ENCODE data around the gene SCN5A. TPM values are rescaled to one million over a fixed set of nuclear protein-coding genes. Genes with fewer than 3 reads are reported as not detected.

SCN5A gene
- total and polyA plus RNA-seq, 9 donors: 1.9 to 4.8 (median 4.3) TPM

DNA sequence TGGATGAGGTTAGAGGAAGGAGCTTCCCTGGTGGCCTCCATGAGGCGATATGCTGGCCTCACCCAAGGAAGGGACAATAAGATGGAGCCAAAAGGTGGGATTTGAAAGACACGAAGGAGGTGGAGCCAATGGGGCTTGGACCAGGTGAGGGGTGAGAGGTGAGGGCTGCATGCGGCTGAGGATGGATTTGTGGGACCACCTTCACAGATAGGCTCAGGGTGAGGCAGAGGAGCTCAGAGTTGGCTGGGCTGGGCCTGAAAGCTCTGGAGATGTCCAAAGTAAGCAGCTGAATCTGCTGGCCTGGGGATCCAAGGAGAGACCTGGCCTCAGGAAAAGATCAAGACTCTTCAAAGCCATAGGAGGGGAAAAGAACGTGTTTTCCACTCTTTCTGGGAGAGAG is 103.5 kb downstream of the SCN5A start:
- Histone ChIP-seq H3K36me3 (ENCODE audit: control insufficient read depth, insufficient read depth, low read length) (no peaks in the 10 kb centered on the region), H3K27me3 (ENCODE audit: control insufficient read depth, insufficient read depth, low read length) (no peaks in the 10 kb centered on the region), H3K9me3 (replicated peaks; ENCODE audit: control insufficient read depth, low read depth, low read length) (no peaks in the 10 kb centered on the region), H3K4me1 (ENCODE audit: control insufficient read depth, insufficient read depth, low read length) (peaks cover 47% of the 10 kb centered on the region), H3K4me3 (ENCODE audit: low read length) (no peak overlapping the region), H3K27ac (ENCODE audit: low read length) (no peak overlapping the region)
- 79% methylated on average over 4 of the region's 4 CpGs for WGBS (ENCODE audit: insufficient coverage)
- no peak for DNase-seq

DNA sequence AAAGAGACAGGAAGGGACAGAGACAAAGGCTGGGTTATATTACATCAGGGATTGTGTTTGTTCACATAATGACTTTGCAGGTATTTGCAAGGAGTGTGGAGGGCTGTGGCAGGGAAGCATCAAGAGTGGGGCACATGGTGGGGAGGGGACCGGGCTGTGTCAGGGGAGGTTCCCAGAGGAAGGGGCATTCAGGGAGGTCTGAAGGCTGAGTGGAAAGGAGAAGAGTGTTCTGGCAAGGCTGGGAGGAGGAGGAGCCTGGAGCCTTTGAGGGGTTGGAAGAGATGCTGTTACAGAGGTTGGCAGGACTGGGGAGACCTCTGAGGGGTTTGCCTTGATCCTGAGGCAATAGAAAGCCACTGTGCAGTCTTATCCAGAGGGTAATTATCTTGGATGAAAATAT is 103.9 kb downstream of the SCN5A start:
- no peak for DNase-seq
- H3K9me3 ChIP-seq (replicated peaks; ENCODE audit: control insufficient read depth, low read depth, low read length): no peaks in the 10 kb centered on the region
- no peaks in the 10 kb centered on the region for H3K27me3 ChIP-seq (ENCODE audit: control insufficient read depth, insufficient read depth, low read length)
- 77% methylated on average over 1 of the region's 1 CpG for WGBS (ENCODE audit: insufficient coverage)
- no peak overlapping the region for H3K27ac ChIP-seq (ENCODE audit: low read length)
- peaks cover 47% of the 10 kb centered on the region for H3K4me1 ChIP-seq (ENCODE audit: control insufficient read depth, insufficient read depth, low read length)
- no peak overlapping the region for H3K4me3 ChIP-seq (ENCODE audit: low read length)
- H3K36me3 ChIP-seq (ENCODE audit: control insufficient read depth, insufficient read depth, low read length): no peaks in the 10 kb centered on the region

- DNase-seq: no peak
- peaks cover 47% of the 10 kb centered on the region for H3K4me1 ChIP-seq (ENCODE audit: control insufficient read depth, insufficient read depth, low read length)
- no peaks in the 10 kb centered on the region for H3K27me3 ChIP-seq (ENCODE audit: control insufficient read depth, insufficient read depth, low read length)
- no peaks in the 10 kb centered on the region for H3K9me3 ChIP-seq (replicated peaks; ENCODE audit: control insufficient read depth, low read depth, low read length)
- H3K27ac ChIP-seq (ENCODE audit: low read length): peak overlapping the region; percentile 25
- whole genome bisulfite sequencing (ENCODE audit: insufficient coverage): 84% methylated on average over 3 of the region's 3 CpGs
- no peak overlapping the region for H3K4me3 ChIP-seq (ENCODE audit: low read length)
- no peaks in the 10 kb centered on the region for H3K36me3 ChIP-seq (ENCODE audit: control insufficient read depth, insufficient read depth, low read length)
Measured at GRCh38 chr3:38544926-38545325, 104.6 kb downstream of the SCN5A start.

DNA sequence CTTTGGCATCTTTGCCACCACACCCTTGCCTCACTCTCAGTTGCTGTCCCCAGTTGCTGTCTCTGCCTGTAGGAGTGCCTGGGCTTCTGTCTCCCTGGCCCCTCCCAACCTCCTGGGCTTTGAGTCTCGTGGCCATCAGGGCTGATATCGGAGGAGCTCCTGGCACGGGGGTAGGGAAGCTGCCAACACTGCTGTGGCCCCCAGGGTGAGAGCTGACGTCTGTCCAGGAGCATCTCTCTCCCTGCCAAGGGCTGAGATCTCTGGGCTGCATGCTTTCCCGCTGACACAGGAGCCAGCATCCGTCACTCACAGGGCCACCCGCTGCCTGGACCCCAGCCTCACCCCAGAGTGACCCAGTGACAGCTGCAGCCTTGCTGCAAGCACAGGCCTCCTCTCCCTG is 105.9 kb downstream of the SCN5A start:
- 57% methylated on average over 7 of the region's 7 CpGs for WGBS (ENCODE audit: insufficient coverage)
- Histone ChIP-seq H3K4me3 (ENCODE audit: low read length) (no peak overlapping the region), H3K36me3 (ENCODE audit: control insufficient read depth, insufficient read depth, low read length) (no peaks in the 10 kb centered on the region), H3K27me3 (ENCODE audit: control insufficient read depth, insufficient read depth, low read length) (no peaks in the 10 kb centered on the region), H3K9me3 (replicated peaks; ENCODE audit: control insufficient read depth, low read depth, low read length) (no peaks in the 10 kb centered on the region), H3K27ac (ENCODE audit: low read length) (peak overlapping the region; percentile 87), H3K4me1 (ENCODE audit: control insufficient read depth, insufficient read depth, low read length) (peaks cover 46% of the 10 kb centered on the region)
- DNase-seq: peak; percentile 81

GRCh38 chr3:38542401-38543298 is 106.8 kb downstream of the SCN5A start:
- H3K36me3 ChIP-seq (ENCODE audit: control insufficient read depth, insufficient read depth, low read length): no peaks in the 10 kb centered on the region
- peak overlapping the region; percentile 87 for H3K27ac ChIP-seq (ENCODE audit: low read length)
- H3K4me1 ChIP-seq (ENCODE audit: control insufficient read depth, insufficient read depth, low read length): peaks cover 39% of the 10 kb centered on the region
- H3K9me3 ChIP-seq (replicated peaks; ENCODE audit: control insufficient read depth, low read depth, low read length): no peaks in the 10 kb centered on the region
- no peak overlapping the region for H3K4me3 ChIP-seq (ENCODE audit: low read length)
- WGBS (ENCODE audit: insufficient coverage): 65% methylated on average over 15 of the region's 16 CpGs
- no peaks in the 10 kb centered on the region for H3K27me3 ChIP-seq (ENCODE audit: control insufficient read depth, insufficient read depth, low read length)
- peak; percentile 74 for DNase-seq

DNA sequence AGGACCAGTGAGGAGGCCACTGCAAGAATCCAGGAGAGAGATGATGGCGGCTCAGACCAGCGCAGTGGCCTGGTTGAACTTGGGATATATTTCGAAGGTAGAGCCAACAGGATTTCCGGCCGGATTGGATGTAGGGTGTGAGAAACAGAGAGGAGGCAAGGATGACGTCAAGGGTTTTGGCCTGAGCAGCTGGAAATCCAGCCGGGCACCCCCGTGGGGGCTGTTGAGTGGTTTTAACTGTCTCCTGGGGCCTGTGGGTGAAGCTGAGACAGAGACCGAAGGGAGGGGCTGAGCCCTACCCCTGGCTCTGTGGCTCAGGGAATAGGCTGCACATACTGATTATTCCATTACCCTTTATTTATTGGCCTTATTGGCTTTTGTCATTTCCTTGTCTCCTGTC is 107.7 kb downstream of the SCN5A start:
- 48% methylated on average over 8 of the region's 9 CpGs for WGBS (ENCODE audit: insufficient coverage)
- no peaks in the 10 kb centered on the region for H3K27me3 ChIP-seq (ENCODE audit: control insufficient read depth, insufficient read depth, low read length)
- peaks cover 39% of the 10 kb centered on the region for H3K4me1 ChIP-seq (ENCODE audit: control insufficient read depth, insufficient read depth, low read length)
- H3K27ac ChIP-seq (ENCODE audit: low read length): peak overlapping the region; percentile 59
- DNase-seq: peak; percentile 41
- H3K36me3 ChIP-seq (ENCODE audit: control insufficient read depth, insufficient read depth, low read length): no peaks in the 10 kb centered on the region
- no peaks in the 10 kb centered on the region for H3K9me3 ChIP-seq (replicated peaks; ENCODE audit: control insufficient read depth, low read depth, low read length)
- H3K4me3 ChIP-seq (ENCODE audit: low read length): no peak overlapping the region

DNA sequence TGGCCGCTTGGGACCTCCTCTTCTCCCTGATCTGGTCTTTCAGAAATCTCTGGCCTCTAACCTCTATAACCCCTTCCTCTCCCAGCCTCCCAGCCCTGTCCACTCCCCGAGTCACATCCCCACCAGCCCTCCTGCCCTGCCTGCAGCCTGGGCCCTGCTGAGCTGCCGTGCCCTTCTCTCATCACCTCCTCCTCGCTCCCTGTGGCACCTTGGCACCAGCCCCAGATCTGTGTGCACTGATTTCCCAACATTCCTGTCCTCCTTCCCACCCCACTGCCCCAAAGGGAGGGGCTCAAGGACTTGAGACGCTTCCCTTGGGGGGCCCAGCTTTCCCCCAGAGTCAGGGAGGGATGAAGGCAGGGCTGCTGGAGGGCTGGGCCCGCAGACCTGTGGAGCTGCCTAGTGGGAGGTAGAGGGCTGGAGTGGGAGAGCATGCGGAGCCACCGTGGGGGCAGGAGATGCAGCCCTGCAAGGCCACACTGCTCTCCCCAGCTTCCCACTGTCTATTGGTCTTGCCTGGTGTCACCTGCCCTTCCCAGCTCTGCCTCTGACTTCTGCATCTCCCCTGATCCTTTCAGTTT is 110.6 kb downstream of the SCN5A start:
- H3K4me3 ChIP-seq (ENCODE audit: low read length): no peak overlapping the region
- WGBS (ENCODE audit: insufficient coverage): 78% methylated on average over 6 of the region's 8 CpGs
- H3K9me3 ChIP-seq (replicated peaks; ENCODE audit: control insufficient read depth, low read depth, low read length): no peaks in the 10 kb centered on the region
- H3K4me1 ChIP-seq (ENCODE audit: control insufficient read depth, insufficient read depth, low read length): peaks cover 26% of the 10 kb centered on the region
- no peak overlapping the region for H3K27ac ChIP-seq (ENCODE audit: low read length)
- no peaks in the 10 kb centered on the region for H3K27me3 ChIP-seq (ENCODE audit: control insufficient read depth, insufficient read depth, low read length)
- H3K36me3 ChIP-seq (ENCODE audit: control insufficient read depth, insufficient read depth, low read length): no peaks in the 10 kb centered on the region
- no peak for DNase-seq

DNA sequence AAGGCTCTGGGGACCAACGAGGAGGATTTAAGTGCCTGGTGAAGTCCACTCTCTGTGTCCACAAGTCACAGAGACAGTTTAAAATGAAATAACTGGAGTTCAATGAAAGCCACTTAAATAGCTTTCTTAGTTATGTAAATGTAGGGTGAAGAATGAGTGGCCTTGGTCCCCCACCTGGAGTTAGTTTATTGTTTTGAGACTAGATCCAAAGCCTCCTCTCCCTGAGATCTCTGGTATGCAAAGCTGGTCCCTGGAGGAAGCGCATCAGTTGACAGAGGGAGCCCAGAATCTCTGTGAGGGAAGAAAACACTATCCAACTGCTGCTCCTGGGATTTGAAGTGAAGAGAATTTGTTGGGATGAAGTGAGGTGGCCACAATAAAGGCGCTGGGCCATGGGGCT is 112.8 kb downstream of the SCN5A start:
- DNase-seq: no peak
- Histone ChIP-seq H3K36me3 (ENCODE audit: control insufficient read depth, insufficient read depth, low read length) (no peaks in the 10 kb centered on the region), H3K27me3 (ENCODE audit: control insufficient read depth, insufficient read depth, low read length) (no peaks in the 10 kb centered on the region), H3K9me3 (replicated peaks; ENCODE audit: control insufficient read depth, low read depth, low read length) (no peaks in the 10 kb centered on the region), H3K4me1 (ENCODE audit: control insufficient read depth, insufficient read depth, low read length) (peaks cover 5% of the 10 kb centered on the region), H3K27ac (ENCODE audit: low read length) (no peak overlapping the region), H3K4me3 (ENCODE audit: low read length) (no peak overlapping the region)
- WGBS (ENCODE audit: insufficient coverage): 83% methylated on average over 3 of the region's 3 CpGs

DNA sequence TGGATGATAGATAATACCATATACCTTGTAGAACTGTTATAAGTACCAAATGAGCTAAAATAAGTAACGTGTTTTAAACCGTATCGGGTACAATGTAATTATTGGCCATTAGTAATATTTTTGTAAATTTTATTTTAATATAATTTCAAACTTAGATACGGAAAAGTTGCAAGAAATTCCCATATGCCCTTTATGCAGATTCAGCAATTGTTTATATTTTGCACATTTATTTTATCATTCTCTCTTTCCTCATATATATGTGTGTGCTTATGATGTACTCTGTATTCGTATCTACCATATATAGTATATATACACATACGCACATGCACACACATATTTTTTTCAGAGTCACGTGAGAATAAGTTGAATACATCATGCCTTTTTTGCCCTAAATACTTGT is 114.9 kb downstream of the SCN5A start:
- H3K9me3 ChIP-seq (replicated peaks; ENCODE audit: control insufficient read depth, low read depth, low read length): no peaks in the 10 kb centered on the region
- no CpG with 5 or more reads among the region's 7 CpGs for WGBS (ENCODE audit: insufficient coverage)
- H3K4me1 ChIP-seq (ENCODE audit: control insufficient read depth, insufficient read depth, low read length): no peaks in the 10 kb centered on the region
- no peak overlapping the region for H3K4me3 ChIP-seq (ENCODE audit: low read length)
- no peak for DNase-seq
- H3K27ac ChIP-seq (ENCODE audit: low read length): no peak overlapping the region
- no peaks in the 10 kb centered on the region for H3K27me3 ChIP-seq (ENCODE audit: control insufficient read depth, insufficient read depth, low read length)
- H3K36me3 ChIP-seq (ENCODE audit: control insufficient read depth, insufficient read depth, low read length): peaks cover 4% of the 10 kb centered on the region

- WGBS (ENCODE audit: insufficient coverage): 86% methylated on average over 1 of the region's 2 CpGs
- Histone ChIP-seq H3K27me3 (ENCODE audit: control insufficient read depth, insufficient read depth, low read length) (no peaks in the 10 kb centered on the region), H3K27ac (ENCODE audit: low read length) (no peak overlapping the region), H3K4me1 (ENCODE audit: control insufficient read depth, insufficient read depth, low read length) (no peaks in the 10 kb centered on the region), H3K4me3 (ENCODE audit: low read length) (no peak overlapping the region), H3K9me3 (replicated peaks; ENCODE audit: control insufficient read depth, low read depth, low read length) (no peaks in the 10 kb centered on the region), H3K36me3 (ENCODE audit: control insufficient read depth, insufficient read depth, low read length) (peaks cover 4% of the 10 kb centered on the region)
- DNase-seq: no peak
Measured at GRCh38 chr3:38534180-38534579, 115.3 kb downstream of the SCN5A start.
